Anterior cingulate cortex (tissue), 58 donors: ENCODE results near the gene MGMT.

Experiments used
- DNase-seq, 58 donors: peaks; one replicate each; lab custom pipeline; 2025; lab: John Stamatoyannopoulos, UW

Gene MGMT

GRCh38 chr10:129491123-129491734 lies 24.2 kb downstream of the MGMT start:
- DNase-seq = no peak

DNA sequence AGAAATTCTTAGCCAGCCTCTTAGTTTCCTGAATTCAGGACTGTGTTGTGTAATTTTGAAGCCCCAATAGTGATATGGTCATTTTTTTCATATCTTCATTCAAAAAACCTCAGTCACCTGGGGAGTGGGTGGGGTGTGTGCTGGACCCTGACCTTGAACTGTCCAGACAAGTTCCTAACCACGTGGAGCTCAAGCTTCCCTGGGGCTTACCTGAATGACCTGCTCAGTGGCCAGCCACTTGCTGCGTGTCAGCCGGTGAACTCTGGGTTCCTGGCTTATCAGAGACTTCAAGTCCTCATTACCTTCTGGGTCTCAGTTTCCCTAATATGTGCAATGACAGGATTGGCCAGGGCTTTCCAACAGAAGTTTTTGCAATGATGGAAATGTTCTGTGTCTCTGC lies 27.1 kb downstream of the MGMT start:
- no peak for DNase-seq

GRCh38 chr10:129494740-129495139 lies 27.7 kb downstream of the MGMT start:
- DNase-seq = no peak

- DNase-seq = no peak
These were observed 28.2 kb downstream of the MGMT start for GRCh38 chr10:129495256-129495655.

DNA sequence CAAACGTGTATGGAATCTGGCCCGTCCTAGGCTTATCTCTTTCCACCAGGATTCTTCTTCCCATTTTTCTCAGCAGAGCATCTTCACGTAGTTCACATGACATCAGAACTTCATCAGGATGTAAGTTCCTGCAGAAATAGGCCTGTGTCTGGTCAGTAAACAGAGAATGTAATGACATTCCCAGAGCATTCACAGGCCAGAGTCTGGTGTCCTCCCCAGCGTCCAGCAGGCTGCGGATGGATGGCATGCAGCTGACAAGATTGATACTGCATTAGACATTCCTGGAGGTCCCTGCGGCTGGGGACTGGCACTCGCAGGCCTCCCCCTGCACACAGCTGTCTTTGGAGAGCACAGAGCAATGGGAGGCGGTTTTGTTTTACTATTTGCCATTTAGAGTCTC lies 28.7 kb downstream of the MGMT start:
- no peak for DNase-seq

DNA sequence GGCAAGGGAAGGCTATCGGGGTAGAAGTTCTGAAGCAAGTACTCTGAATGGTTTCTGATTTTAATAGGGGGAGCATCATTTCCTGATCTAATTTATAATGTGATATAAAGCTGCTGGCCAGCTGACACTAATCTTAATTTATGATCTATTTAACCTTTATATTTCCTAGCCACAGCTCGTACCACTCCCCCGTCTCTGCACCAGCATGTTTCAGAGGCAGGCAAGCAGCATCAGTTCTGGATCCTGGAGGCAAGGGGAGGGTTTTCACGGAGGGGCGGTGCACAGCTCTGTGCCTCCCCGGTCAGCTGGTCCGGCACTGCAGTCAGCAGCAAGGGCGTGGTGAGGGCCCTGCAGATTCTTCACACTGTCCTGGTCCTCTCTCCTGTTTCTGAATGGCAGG lies 30.0 kb downstream of the MGMT start:
- no peak for DNase-seq

DNA sequence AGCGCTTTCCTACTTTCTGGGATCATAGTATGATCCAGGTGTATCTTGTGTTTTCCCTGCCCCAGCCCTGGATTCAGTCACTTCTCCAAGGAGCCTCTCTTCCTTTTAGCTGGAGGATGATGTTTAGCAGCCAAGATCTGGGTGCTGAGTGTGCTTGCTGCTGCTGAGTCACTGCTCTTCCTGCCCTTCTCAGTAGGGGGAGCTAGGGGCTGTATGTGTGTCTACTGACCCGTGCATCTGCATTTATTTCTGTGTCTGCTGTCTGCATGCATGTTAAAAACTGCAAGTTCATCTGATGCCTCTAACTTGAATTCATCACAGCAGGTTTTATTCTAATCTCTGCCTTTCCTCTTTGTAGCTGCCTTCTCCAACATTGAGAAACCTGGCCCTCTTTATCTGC lies 31.6 kb downstream of the MGMT start:
- DNase-seq = no peak

- DNase-seq = no peak
These were observed 33.7 kb downstream of the MGMT start for GRCh38 chr10:129500617-129501339.

- DNase-seq = no peak
These were observed 34.8 kb downstream of the MGMT start for GRCh38 chr10:129501652-129502436.

DNA sequence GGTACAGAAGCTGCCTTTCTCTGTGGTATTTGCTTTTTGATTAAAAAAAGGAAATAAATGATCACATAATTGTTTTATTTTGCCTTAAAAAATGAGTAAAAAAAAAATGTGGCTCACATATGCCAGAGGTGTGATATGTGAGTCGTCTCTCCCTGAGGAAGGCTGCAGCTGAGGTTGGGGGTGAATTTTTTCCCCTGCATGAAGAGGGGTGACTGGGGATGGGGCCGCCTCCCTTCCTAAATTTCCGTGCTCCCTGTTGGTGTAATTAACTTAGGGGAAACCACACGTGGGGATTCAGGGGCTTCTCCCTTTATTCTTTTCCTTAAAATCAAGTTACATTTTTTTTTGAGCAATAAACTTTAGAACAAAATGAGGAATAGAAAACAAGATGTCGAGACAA lies 35.4 kb downstream of the MGMT start:
- no peak for DNase-seq

DNA sequence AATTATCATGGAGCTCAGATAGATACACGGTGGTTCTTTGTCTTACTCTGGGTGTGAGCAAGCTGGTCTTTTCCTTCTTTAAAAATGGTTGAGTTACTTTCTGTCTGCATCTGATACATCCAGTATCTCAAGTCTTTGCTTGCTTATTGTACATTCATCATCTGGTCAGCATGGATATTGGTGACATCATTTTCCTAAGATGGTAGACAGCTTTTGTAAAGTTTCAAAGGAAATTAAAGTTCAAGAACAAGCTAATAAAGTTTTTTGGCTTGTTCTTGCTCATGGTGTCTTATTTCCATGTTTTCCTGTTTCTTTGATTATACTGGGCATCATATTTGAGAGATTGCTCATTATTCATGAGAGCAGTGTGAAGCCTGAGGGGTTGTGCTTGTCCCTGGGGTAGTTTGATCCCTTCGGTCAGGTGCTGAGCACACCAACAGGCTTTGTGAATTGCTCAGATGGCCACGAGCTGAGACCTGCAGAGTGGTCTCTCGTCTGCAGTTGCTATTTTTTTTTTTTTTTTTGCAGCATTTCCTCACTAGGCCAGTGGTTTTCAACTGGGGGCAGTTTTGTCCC lies 38.5 kb downstream of the MGMT start:
- no peak for DNase-seq

DNA sequence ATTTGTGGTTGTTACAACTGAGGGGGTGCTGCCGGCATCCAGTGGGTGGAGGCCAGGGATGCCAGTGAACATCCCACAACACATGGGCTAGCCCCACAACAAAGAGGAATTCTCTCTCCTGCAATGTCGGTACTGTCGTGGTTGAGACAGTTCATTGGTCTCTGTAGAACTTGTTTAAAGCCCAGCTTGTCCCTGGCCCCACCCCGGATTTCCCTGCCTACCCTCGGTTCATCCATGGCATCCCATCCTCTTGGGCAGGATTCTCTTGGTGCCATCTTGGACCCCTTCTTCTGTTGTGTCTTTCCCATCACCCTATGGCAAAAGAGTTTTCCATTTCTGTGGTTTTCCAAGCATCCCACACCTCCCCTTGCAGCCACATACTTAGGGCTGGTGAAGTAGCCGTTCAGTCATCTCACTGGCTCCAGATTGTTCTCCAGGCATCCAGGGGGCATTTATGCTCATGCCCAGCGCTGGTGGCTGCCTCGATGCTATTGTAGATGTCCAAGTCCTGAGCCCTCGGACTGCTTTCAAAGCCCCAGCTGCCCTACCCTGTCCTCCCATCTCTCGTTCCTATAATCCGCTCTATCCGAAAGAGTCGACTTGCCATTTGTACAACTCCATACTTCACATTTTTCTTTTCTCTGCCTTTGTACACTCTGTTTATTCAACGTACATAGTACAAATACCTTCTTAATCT lies 39.2 kb downstream of the MGMT start:
- DNase-seq = no peak

DNA sequence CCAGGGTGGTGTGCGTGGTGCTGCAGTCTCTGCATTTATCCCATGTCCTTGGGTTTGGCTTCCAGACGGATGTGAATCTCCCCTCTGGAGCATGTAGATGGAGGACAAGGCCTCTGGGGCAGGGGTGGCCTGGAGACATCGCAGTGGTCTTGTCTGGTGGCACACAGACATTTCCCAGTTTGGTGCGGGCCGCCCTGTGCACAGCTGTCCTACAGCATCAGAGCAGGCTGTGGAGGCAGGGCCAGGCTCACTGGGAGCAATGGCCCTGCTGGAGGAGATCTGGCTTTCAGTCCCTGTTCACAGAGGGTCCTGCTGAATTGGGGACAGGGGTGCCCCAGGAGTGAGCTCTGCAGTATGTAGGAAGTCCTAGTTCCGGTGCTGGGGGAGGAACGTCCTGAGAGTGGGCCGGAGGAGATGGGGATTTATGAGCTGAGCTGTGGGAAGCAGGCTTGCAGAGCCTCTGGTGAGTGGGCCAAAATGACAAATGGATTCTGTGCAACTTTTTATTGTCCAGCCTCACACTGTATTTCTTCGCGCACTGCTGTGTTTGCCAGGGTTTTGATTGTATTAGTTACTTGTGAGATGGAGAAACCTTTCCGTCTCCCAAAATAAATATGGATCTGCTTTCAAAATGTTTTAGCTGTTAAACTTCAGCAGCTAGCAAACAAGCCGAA lies 40.3 kb downstream of the MGMT start:
- DNase-seq = no peak

DNA sequence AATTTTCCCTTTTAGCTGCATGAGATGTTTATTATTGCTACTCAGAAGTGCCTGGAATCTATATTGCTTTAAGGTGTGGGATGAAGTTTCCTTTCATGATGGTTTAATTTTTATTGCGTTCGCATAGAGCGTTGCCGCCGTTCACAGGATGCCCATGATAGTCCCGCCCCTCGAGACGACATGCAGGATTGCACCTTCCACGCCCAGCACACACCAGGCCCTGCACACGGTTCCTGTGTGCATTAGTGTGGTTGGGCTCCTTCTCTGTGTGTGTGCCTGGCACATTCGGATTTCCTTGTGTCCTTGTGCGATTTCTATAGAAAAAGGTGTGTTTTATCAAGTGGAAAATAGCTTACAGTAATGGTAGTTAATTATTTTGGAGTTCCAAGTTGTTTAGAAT lies 42.1 kb downstream of the MGMT start:
- no peak for DNase-seq

GRCh38 chr10:129509835-129510234 lies 42.8 kb downstream of the MGMT start:
- no peak for DNase-seq

DNA sequence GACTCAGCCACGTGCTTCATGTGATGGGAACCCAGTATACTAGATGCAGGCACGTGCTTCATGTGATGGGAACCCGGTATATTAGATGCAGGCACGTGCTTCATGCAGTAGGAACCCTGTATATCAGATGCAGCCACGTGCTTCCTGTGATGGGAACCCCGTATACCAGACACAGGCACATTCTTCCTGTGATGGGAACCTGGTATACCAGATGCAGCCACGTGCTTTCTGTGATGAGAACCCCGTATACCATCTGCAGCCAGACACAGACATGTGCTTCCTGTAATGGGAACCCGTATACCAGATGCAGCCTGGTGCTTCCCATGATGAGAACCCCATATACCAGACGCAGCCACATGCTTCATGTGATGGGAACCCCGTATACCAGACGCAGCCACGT lies 44.0 kb downstream of the MGMT start:
- no peak for DNase-seq

DNA sequence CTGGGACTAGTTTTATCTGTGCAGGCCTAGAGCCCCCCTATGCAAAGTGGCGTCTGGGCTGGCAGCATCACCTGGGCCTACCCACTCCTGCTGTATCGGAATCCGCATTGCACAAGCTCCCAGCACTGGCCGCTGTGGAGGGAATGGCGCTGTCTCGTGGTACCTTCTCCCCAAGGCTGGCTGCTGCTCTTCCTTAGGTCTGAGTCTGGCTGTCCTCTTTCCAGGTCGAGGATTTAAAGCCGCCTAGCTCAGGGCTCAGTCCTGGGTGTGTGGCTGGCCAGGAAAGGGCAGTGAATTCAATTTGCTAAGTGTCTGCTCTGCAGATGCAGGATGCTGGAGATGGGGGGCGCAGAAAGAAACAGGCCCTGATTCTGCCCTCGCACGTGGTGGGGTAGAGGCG lies 44.7 kb downstream of the MGMT start:
- DNase-seq = no peak

- no peak for DNase-seq
These were observed 46.3 kb downstream of the MGMT start for GRCh38 chr10:129513312-129513711.

DNA sequence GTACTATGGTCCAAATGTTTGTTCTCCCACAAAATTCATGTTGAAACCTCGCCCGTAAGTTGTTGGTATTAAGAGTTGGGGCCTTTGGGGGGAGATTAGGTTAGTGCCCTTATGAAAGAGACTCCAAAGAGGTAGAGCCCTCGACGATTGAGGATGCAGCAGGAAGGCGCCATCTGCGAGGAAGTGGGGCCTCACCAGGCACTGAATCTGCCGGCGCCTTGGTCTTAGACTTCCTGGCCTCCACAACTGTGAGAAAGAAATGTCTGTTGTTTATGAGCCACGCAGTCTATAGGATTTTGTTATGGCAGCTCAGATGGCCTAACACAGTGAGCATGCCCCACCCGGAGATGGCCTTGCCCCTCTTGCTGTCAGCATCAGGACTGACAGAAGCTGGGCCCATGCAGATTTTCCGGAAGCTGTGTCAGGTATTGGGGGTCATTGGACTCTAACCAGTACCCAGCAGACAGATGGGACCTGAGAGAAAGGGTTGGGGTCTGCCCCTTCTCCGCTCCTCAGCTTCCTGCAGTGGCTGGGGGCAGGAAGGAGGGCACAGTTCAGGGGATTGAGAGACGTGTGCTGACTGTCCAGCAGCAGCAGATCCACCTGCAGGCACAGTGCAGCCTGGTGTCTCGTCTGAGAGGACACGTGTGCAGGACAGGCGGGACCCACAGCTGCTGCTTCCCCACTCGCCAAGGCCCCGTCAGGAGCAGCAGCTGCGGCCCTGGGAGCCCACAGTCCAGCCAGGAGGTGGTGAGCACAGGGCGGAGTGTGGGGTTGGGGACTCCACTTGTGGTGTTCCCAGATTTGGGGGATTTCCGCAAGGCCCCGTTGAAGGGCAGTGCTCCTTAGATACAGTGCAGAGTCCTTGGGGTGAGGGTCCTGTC lies 47.8 kb downstream of the MGMT start:
- no peak for DNase-seq
